ENCODE data around the gene UPK2. TPM values are rescaled to one million over a fixed set of nuclear protein-coding genes. Genes with fewer than 3 reads are reported as not detected.

The UPK2 gene
- total RNA-seq, result 0.42 and 0.86 TPM in 2 replicates
- long read RNA-seq, result 0 reads

GRCh38 chr11:118956094-118956846 lies at the start of gene UPK2:
UPK2 (plus strand) TSS chr11:118956298; CDS start chr11:118956351, 53 bp downstream.
- H3K4me1 Mint-ChIP-seq (ENCODE audit: unreplicated experiment), result peaks cover 6% of the 10 kb centered on the region
- no peaks in the 10 kb centered on the region for H3K36me3 Mint-ChIP-seq (ENCODE audit: unreplicated experiment)
- no peak within 1 kb of the TSS for H3K27ac Mint-ChIP-seq (ENCODE audit: unreplicated experiment)
- no peak within 1 kb of the TSS for H3K4me3 Mint-ChIP-seq (ENCODE audit: unreplicated experiment)
- no peaks in the 10 kb centered on the region for H3K9me3 Mint-ChIP-seq (ENCODE audit: unreplicated experiment)
- TF ChIP-seq, protein P1, sequence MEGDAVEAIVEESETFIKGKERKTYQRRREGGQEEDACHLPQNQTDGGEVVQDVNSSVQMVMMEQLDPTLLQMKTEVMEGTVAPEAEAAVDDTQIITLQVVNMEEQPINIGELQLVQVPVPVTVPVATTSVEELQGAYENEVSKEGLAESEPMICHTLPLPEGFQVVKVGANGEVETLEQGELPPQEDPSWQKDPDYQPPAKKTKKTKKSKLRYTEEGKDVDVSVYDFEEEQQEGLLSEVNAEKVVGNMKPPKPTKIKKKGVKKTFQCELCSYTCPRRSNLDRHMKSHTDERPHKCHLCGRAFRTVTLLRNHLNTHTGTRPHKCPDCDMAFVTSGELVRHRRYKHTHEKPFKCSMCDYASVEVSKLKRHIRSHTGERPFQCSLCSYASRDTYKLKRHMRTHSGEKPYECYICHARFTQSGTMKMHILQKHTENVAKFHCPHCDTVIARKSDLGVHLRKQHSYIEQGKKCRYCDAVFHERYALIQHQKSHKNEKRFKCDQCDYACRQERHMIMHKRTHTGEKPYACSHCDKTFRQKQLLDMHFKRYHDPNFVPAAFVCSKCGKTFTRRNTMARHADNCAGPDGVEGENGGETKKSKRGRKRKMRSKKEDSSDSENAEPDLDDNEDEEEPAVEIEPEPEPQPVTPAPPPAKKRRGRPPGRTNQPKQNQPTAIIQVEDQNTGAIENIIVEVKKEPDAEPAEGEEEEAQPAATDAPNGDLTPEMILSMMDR (IDR thresholded peaks at IDR 0.05), result peak; percentile 97
- peak; percentile 95 for DNase-seq (ENCODE audit: extremely low spot score, unreplicated experiment)
- H3K27me3 Mint-ChIP-seq (ENCODE audit: unreplicated experiment), result peaks cover 30% of the 10 kb centered on the region

DNA sequence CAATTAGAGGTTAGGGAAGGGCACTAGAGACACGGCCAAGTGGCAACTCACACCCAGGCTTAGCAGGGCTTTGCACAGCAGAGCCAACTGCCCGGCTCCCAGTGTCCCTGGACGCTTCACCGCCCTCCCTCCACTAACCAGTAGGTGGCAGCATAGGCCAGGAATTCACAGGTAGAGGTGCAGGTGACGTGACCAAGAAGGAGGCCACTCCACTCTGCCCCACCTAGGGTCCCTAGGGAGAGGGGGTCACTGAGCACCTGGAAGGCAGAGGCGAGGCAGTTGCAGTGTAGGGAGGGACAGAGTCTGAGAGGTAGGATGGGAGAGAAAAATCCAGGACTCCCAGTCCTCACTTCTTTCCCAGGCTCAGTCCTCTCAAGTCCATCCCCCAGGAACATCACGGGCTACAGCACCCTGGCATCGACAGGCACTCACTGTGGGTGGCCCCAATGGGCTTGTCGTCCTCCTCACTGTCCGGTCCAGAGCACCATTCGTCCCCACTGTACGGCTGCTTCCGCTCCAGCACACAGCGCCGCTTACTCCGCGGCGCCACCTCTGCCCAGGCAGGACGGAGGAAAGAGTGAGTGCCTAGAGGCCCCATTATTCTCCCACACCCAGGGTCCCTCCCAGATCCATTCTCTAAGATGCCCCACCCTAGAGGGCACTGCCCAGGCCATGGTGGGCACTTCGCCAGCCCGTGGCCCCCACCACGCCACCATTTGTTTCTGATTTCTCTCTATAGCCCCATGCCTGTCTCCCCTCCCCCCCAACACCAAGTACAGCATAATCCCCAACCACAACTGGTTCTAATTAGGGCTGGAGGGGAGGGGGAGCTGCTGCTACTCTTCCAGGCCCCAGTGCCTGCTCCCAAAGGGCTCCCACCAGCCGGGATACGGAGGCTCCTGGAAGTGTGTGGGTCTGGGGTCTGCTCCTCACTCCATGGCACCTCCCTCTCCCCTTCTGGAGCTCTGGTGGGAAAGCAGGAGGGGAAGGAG lies 48.8 kb upstream of the UPK2 start:
- H3K27ac Mint-ChIP-seq (ENCODE audit: unreplicated experiment), result peak overlapping the region; percentile 92
- H3K27me3 Mint-ChIP-seq (ENCODE audit: unreplicated experiment), result no peaks in the 10 kb centered on the region
- peak overlapping the region; percentile 60 for H3K4me3 Mint-ChIP-seq (ENCODE audit: unreplicated experiment)
- peaks cover 6% of the 10 kb centered on the region for H3K36me3 Mint-ChIP-seq (ENCODE audit: unreplicated experiment)
- no peaks in the 10 kb centered on the region for H3K9me3 Mint-ChIP-seq (ENCODE audit: unreplicated experiment)
- H3K4me1 Mint-ChIP-seq (ENCODE audit: unreplicated experiment), result peaks cover 52% of the 10 kb centered on the region
- DNase-seq (ENCODE audit: extremely low spot score, unreplicated experiment), result peak; percentile 94
- TF ChIP-seq, protein P1 (IDR thresholded peaks at IDR 0.05), result peak; percentile 92

DNA sequence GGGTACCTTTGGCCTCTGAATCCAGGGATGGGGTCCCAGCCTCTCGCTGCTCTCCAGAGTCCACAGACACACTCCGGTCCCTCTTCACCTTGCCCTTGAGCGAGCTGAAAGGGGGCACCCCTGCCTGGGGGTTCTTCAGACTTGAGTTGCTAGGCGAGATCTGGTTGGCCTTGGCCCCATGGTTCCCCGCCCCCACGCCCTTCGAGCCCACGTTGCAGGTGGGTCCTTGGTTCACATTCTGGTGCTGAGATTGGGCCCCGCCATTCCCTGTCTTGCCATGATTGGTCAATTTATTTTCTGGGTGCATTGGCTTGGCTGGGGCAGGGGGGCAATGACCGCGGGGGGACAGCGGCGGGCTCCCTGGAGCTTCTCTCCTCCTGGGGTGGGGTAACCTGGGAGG lies 47.8 kb upstream of the UPK2 start:
- peaks cover 61% of the 10 kb centered on the region for H3K4me1 Mint-ChIP-seq (ENCODE audit: unreplicated experiment)
- H3K36me3 Mint-ChIP-seq (ENCODE audit: unreplicated experiment), result peaks cover 6% of the 10 kb centered on the region
- TF ChIP-seq, protein P1 (IDR thresholded peaks at IDR 0.05), result no peak
- no peaks in the 10 kb centered on the region for H3K9me3 Mint-ChIP-seq (ENCODE audit: unreplicated experiment)
- DNase-seq (ENCODE audit: extremely low spot score, unreplicated experiment), result no peak
- peak overlapping the region; percentile 92 for H3K27ac Mint-ChIP-seq (ENCODE audit: unreplicated experiment)
- H3K4me3 Mint-ChIP-seq (ENCODE audit: unreplicated experiment), result peak overlapping the region; percentile 10
- H3K27me3 Mint-ChIP-seq (ENCODE audit: unreplicated experiment), result no peaks in the 10 kb centered on the region

DNA sequence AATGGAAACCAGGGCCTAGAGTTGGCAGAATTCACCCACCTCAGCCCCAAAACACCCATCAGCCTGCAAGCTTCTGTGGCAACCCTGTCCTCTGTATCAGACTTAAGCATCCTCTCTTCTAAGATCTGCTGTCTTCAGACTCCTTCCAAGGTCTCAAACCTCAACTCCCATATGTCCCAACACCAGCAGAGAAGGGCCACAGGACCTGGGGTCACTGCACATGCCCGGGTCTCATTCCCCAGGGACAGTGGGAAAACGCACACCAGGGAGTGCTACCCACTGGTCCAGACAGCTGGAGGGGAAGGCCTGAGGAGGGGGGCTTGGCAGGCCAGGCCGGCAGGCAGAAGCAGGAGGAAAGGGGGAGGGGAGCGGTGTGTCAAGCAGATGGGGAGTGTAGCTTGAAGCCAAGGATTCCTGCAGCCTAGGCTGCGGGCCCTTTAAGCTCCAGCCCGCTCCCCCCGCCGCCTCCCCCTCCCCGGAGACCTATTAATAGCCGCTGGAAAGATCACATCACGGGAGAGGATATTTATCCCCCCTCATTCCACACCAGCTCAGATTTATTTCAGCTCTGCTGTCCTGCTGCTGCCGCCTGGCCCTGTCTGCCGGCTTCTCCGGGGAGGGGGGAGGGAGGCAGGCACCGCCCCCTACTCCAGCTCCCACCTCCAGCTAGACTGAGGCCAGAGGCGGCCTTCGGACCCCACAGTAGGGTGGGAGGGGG lies 47.0 kb upstream of the UPK2 start:
- H3K4me3 Mint-ChIP-seq (ENCODE audit: unreplicated experiment), result peak overlapping the region; percentile 70
- no peaks in the 10 kb centered on the region for H3K27me3 Mint-ChIP-seq (ENCODE audit: unreplicated experiment)
- peaks cover 67% of the 10 kb centered on the region for H3K4me1 Mint-ChIP-seq (ENCODE audit: unreplicated experiment)

More for the DNA sequence above, 47.0 kb upstream of the UPK2 start:
- Mint-ChIP-seq H3K27ac (ENCODE audit: unreplicated experiment) (peak overlapping the region; percentile 92), H3K9me3 (ENCODE audit: unreplicated experiment) (no peaks in the 10 kb centered on the region), H3K36me3 (ENCODE audit: unreplicated experiment) (peaks cover 6% of the 10 kb centered on the region)
- TF ChIP-seq, protein P1 (IDR thresholded peaks at IDR 0.05), result no peak
- DNase-seq (ENCODE audit: extremely low spot score, unreplicated experiment), result peak; percentile 92

Measured in osteocyte (in vitro differentiated cells).